ENCODE results near the gene CAMK1D.

Gene CAMK1D

GRCh38 chr10:12869427-12869826 lies 520.1 kb downstream of the CAMK1D start:
- DNase-seq (ENCODE audit: low spot score): no peak
- no peak for TF ChIP-seq CTCF (IDR thresholded peaks at IDR 0.05)
- Histone ChIP-seq H3K27ac (no peak overlapping the region), H3K4me3 (no peak overlapping the region)

- no peak overlapping the region for H3K4me3 ChIP-seq
- no peak for TF ChIP-seq CTCF (IDR thresholded peaks at IDR 0.05)
- no peak overlapping the region for H3K27ac ChIP-seq
- DNase-seq (ENCODE audit: low spot score): no peak
Measured at GRCh38 chr10:12872577-12872976, 523.2 kb downstream of the CAMK1D start.

- H3K27ac ChIP-seq: no peak overlapping the region
- no peak for DNase-seq (ENCODE audit: low spot score)
- no peak overlapping the region for H3K4me3 ChIP-seq
- TF ChIP-seq CTCF (IDR thresholded peaks at IDR 0.05): no peak
Measured at GRCh38 chr10:12873172-12873571, 523.8 kb downstream of the CAMK1D start.

- H3K4me3 ChIP-seq: no peak overlapping the region
- no peak overlapping the region for H3K27ac ChIP-seq
- DNase-seq (ENCODE audit: low spot score): no peak
- no peak for TF ChIP-seq CTCF (IDR thresholded peaks at IDR 0.05)
Measured at GRCh38 chr10:12874501-12874900, 525.2 kb downstream of the CAMK1D start.

GRCh38 chr10:12875100-12875499 lies 525.8 kb downstream of the CAMK1D start:
- no peak for TF ChIP-seq CTCF (IDR thresholded peaks at IDR 0.05)
- no peak for DNase-seq (ENCODE audit: low spot score)
- Histone ChIP-seq H3K4me3 (no peak overlapping the region), H3K27ac (peak overlapping the region; percentile 47 to 62)

- no peak for TF ChIP-seq CTCF (IDR thresholded peaks at IDR 0.05)
- no peak overlapping the region for H3K4me3 ChIP-seq
- peak overlapping the region; percentile 34 to 49 for H3K27ac ChIP-seq
- DNase-seq (ENCODE audit: low spot score): no peak
Measured at GRCh38 chr10:12876266-12876665, 526.9 kb downstream of the CAMK1D start.

GRCh38 chr10:12877150-12877549 lies 527.8 kb downstream of the CAMK1D start:
- no peak overlapping the region for H3K27ac ChIP-seq
- DNase-seq (ENCODE audit: low spot score): no peak
- no peak overlapping the region for H3K4me3 ChIP-seq
- TF ChIP-seq CTCF (IDR thresholded peaks at IDR 0.05): no peak
